Fibroblast of pulmonary artery (primary cell): ENCODE results near the gene ALPK3.

ENCODE experiments used
- DNase-seq: peaks from one replicate; pipeline ENCODE4 v3.0.0-alpha.2; 2010; ENCODE audit warnings: low read depth
- H3K4me3 ChIP-seq: replicated peaks from 2 replicates; pipeline ENCODE4 v1.5.1; 2011; ENCODE audit warnings: low read depth, mild to moderate bottlenecking, control low read depth, low read length, moderate library complexity
- TF ChIP-seq, protein P1 (sequence below): IDR thresholded peaks from 2 replicates; pipeline ENCODE4 v1.5.1; 2011; ENCODE audit warnings: mild to moderate bottlenecking, control low read depth, low read length, inconsistent platforms; ENCODE audit errors: missing control alignments

Gene ALPK3

DNA sequence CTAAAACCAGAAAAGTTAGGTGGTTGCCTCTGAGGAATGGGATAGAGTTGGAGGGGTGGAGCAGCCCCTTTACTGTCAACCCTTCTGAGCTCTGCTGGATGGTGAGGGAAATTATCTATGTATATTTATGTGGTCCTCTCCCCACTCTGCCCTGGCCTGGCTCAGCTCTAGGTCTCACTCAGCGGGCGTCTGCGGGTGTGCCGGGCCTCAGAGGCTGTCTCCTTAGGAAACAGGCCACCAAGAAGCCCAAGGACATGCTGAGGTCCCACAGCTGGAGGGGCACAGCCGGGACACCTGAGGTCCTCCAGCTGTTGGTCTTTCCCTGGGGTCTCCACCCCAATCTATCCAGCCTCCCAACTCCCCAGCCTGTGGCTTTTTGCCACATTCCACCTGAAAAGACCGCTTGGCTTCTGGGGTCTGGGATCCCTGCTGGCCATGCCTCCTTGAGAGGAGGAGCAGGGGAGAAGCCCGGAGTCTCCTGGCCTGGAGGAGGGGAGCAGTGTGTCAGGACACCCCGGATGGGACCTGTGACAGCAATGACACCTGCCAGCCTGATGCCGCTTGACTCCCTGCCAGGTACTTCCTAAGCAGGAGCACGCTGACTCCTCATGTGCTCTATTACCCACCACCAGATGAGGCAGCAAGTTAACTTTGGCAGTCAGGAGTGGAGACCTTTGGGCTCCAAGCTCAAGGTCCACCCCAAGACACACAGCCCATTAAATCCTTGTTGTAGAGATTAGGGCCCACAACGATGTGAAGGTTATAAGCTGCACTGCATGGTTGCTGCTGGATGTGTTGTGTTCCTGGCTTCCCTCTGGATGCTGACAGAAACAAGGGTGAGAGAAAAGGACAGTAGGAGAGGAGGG is 67.0 kb downstream of the ALPK3 start, which contains the start of gene SLC28A1:
Gene SLC28A1 (plus strand): TSS at position 747 of the 866 bp plus-strand sequence. CDS start 3,099 bp downstream, outside the sequence.
- TF ChIP-seq, protein P1, sequence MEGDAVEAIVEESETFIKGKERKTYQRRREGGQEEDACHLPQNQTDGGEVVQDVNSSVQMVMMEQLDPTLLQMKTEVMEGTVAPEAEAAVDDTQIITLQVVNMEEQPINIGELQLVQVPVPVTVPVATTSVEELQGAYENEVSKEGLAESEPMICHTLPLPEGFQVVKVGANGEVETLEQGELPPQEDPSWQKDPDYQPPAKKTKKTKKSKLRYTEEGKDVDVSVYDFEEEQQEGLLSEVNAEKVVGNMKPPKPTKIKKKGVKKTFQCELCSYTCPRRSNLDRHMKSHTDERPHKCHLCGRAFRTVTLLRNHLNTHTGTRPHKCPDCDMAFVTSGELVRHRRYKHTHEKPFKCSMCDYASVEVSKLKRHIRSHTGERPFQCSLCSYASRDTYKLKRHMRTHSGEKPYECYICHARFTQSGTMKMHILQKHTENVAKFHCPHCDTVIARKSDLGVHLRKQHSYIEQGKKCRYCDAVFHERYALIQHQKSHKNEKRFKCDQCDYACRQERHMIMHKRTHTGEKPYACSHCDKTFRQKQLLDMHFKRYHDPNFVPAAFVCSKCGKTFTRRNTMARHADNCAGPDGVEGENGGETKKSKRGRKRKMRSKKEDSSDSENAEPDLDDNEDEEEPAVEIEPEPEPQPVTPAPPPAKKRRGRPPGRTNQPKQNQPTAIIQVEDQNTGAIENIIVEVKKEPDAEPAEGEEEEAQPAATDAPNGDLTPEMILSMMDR: no peak
- no peak within 1 kb of the TSS for H3K4me3 ChIP-seq
- DNase-seq: no peak

DNA sequence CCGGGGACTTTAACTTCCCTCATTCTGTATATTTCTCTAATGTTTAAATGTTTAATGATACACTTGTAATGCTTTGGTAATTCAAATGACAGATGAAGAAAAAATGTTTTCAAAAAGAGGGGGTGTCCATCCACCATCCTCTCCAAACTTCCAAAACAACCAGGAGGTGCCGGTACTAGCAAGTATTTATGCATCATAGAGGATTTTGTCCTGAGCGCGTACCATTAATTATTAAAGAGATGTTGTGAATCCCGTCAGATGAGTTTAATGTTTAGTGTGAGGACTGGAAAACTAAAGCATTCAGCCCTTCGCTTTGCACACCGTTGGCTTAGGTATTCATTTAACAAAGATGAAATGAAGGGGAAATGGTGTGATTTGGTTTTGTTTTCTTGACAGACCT is 68.6 kb downstream of the ALPK3 start:
- TF ChIP-seq, protein P1: no peak
- no peak overlapping the region for H3K4me3 ChIP-seq
- no peak for DNase-seq

- DNase-seq: no peak
- H3K4me3 ChIP-seq: no peak overlapping the region
- TF ChIP-seq, protein P1: no peak
Measured at GRCh38 chr15:84886211-84886983, 69.2 kb downstream of the ALPK3 start.

DNA sequence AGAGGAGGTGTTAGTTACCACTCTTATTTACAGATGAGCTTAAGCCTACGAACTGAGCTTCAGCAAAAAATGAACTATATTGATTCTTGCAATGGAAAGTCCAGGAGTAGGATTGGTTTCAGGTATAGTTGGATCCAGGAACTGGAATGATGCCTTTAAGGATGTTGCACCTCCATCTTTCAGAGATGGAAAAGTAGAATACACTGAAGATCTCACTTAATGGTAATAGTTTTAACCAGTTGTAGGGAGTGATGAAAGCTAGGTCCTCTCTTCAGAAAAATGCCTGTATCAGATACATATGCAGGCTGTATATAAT is 69.8 kb downstream of the ALPK3 start:
- TF ChIP-seq, protein P1: no peak
- no peak overlapping the region for H3K4me3 ChIP-seq
- DNase-seq: no peak

GRCh38 chr15:84887938-84888337 is 70.8 kb downstream of the ALPK3 start:
- DNase-seq: no peak
- TF ChIP-seq, protein P1: no peak
- H3K4me3 ChIP-seq: no peak overlapping the region

- no peak for DNase-seq
- H3K4me3 ChIP-seq: no peak overlapping the region
- TF ChIP-seq, protein P1: no peak
Measured at GRCh38 chr15:84888639-84889038, 71.5 kb downstream of the ALPK3 start.
